Fibroblast of lung (primary cell): ENCODE results near the gene UNC45B.
"Not testable (repeated sequence)": the region's sequence is repeated elsewhere in the genome, so short reads cannot be mapped to it uniquely, and the experiment has no call there.

ENCODE experiments used
- EZH2 ChIP-seq: IDR thresholded peaks from 2 replicates; pipeline ENCODE4 v1.5.1; 2012; ENCODE audit warnings: low read length, control low read depth, mild to moderate bottlenecking; ENCODE audit errors: missing control alignments
- TF ChIP-seq, protein P1 (sequence below), 2 donors: IDR thresholded peaks in 1 of 2; conservative IDR thresholded peaks in 1 of 2; 1 replicate in 1 of 2; 2 replicates in 1 of 2; pipeline ENCODE4 v1.5.1; 2011 to 2012; ENCODE audit warnings: low read length in 2 of 2, control low read depth in 1 of 2, inconsistent platforms in 1 of 2, low read depth in 1 of 2, mild to moderate bottlenecking in 1 of 2

DNA sequence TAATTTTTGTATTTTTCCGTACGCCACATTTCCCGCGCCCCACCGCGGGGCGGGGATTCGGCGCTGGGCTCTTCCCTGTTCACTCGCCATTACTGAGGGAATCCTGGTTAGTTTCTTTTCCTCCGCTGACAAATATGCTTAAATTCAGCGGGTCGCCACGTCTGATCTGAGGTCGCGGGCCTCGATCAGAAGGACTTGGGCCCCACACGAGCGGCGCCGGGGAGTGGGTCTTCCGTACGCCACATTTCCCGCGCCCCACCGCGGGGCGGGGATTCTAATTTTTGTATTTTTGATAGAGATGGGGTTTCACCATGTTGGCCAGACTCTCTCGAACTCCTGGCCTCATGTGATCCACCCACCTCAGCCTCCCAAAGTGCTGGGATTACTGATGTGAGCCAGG lies 3.5 kb downstream of the UNC45B start:
- TF ChIP-seq, protein P1, sequence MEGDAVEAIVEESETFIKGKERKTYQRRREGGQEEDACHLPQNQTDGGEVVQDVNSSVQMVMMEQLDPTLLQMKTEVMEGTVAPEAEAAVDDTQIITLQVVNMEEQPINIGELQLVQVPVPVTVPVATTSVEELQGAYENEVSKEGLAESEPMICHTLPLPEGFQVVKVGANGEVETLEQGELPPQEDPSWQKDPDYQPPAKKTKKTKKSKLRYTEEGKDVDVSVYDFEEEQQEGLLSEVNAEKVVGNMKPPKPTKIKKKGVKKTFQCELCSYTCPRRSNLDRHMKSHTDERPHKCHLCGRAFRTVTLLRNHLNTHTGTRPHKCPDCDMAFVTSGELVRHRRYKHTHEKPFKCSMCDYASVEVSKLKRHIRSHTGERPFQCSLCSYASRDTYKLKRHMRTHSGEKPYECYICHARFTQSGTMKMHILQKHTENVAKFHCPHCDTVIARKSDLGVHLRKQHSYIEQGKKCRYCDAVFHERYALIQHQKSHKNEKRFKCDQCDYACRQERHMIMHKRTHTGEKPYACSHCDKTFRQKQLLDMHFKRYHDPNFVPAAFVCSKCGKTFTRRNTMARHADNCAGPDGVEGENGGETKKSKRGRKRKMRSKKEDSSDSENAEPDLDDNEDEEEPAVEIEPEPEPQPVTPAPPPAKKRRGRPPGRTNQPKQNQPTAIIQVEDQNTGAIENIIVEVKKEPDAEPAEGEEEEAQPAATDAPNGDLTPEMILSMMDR (conservative IDR thresholded peaks at IDR 0.05 in 1 of 2, IDR thresholded peaks at IDR 0.05 in 1 of 2; ENCODE audit: low read depth in 1 of 2, low read length in 2 of 2): not testable (repeated sequence)
- TF ChIP-seq EZH2: not testable (repeated sequence)
